SIG-M5 (cell line): ENCODE results near the gene ADSS1.

Source experiments
- DNase-seq: peaks from one replicate; lab custom pipeline; 2025; lab: John Stamatoyannopoulos, UW

ADSS1 gene

DNA sequence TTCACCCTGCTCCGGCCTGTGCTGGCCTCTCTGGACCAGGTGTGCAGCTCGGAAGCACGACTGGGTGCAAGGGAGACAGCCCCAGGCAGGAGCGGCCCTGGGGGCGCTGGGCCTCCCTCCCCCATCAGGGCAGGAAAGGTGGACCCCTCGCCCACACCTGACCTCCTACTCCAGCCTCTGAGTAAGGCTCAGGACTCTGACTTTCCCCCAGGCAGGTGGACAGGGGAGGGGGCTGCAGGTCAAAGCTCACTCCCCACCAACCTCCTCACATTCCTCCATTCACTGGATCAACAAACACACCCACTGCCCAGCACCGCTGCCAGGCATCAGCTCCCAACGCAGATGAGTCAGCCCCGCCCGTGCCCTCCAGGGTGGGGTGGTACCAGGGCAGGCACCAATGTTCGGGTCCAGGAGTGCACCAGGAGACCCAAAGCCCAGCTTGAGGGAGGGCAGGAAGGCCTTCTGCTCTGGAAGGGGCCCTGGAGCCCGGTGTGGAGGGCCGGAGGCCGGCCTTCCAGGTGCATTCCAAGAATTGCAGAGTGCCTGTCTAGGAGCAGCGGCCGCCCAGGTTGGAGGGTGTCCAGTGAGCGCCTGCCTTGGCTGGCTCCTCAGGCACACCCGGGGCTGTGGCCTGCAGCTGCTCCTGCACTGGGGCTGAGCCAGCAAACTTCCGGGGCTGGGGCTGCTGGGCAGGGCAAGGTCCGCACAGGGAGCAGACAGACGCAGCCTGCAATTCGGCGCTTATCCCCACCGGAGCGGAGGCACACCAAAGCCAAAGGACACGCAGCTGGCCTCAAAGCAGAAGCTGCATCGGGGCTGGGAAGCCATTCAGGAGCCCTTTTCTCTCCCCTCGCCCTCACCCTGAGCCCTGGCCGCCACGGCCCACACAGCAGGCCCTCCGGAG is 36.2 kb upstream of the ADSS1 start:
- DNase-seq: no peak

DNA sequence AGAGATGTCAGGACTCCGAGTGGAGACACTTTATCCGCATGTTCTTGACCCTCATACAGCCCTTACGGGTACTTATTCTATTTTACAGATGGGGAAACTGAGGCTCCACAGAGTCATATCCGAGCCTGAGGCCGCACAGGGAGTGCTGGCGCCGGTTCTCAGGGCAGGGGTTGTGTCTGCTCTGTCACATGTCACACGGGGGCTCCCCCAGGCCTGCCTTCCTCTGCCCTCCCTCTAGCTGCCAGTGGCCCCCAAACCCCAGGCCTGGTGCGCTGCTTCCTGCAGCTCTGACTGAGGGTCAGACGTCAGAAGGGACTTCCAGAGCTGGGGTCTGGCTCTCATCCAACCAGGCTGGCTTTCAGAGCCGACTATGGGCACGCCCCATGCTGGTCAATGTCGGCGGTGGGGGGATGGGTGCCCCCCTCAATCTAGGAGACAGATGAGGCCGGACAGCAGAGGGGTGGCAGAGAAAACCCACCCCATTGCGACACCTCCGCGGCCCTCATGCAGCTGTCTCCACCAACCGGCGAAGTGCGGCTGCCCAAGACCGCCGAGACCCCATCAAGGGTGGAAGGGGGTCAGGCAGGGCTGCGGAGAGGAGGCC is 35.4 kb upstream of the ADSS1 start:
- no peak for DNase-seq

DNA sequence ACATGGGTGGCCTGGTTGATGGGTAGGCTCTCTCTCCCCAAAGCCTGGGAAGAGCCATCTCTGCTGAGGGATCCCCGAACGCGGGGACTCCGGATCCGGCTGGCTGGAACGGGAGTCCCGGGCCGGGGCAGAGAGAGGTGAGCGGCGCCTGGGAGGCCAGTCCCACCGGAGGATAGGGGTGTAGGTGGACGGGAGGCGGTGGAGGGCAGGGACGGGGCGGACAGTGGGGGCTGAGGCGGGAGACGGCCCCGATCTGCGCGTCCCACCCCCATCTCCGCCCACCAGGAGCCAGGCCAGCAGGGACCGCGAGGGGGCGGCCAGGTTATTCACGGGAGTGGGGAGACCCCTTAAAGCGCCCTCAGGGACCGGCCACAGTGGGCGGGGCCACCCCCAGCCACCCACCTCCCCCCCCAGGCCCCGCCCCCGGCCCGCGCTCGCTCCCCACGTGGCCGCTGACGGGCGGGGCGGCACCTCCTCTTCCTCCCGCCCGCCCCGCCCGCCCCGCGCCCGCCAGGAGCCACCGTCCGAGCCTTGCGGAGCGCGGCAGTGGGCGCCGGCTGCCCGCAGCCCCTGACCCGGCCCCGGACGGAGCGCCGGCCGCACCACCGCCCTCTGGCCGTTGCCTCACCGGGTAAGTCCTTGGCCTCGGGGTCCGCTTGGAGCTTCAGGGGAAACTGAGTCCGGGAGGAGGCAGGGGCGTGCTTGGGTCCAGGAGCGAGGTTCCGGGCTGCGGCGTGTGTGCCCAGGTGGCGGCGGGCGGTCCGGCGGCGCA is 34.7 kb upstream of the ADSS1 start, which contains the start of gene INF2:
Gene INF2, plus strand, starts transcription at position 510 of the 772 bp plus-strand sequence. CDS start 11,748 bp downstream, outside the sequence.
- no peak for DNase-seq

DNA sequence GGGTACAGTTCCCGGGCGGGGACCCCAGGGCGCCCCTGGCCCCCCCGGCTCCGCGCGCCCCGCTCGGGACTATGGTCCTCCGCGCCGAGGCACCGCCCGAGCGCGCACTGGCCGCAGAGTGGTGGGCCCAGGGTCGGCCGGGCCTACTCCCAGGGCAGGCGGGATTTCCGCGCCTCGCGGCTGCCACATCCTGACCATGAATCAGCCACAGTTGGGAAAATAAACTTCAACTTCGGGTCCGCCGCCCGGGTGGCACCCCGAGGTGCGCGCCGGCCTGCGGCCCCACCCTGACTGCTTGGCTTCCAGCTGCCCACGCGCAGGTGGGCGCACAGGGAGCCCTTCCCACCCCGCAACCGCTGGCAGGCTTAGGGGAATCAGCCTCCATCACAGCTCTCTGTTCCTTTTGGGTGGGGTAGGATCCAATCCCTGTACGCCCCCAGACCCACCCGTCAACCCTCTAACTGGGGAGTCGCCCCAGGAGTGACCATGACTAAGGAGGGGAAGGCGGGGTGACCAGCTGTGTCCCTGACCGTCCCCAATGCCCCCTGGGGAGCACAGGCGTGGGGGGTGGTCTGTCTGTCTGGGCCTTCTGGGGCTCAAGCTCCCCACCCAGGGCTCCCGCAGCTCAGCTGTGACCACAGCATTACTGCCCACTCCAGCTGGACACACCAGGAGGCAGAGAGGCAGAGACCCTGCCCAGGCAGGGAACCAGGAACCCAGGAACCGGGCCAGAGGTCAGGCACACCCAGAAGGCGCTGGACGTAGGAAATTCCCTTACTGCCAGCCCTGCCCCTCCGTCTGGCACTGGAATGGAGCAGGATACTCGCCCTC is 33.9 kb upstream of the ADSS1 start:
- DNase-seq: no peak

DNA sequence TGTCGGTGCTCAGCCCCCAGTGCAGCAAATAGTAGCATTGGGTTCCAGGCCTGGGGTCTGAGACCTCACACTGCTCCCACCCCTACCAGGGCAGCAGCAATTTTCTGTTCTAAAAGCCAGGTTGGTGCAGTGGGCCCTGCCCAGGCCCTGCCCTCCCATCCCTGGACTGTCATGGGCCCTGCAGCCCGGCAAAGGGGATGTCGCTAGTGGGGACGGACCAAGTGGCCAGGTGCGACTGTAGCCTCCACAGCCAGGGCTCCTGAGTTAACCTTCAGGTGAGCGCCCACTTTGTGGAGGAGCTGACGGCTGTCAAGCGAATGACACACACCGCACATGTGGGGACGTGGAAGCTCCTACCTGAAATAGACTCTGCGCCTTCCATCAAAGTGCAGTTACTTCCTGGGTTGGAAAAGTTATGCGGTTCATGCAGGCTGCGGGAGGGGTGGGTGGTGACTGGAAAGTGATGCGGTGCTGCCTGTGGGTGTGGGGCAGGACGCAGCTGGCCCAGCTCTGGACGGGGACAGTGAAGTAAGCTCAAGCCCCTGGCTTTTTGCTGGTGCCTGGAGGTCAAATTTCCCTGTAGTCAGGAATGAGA is 33.1 kb upstream of the ADSS1 start:
- DNase-seq: no peak

DNA sequence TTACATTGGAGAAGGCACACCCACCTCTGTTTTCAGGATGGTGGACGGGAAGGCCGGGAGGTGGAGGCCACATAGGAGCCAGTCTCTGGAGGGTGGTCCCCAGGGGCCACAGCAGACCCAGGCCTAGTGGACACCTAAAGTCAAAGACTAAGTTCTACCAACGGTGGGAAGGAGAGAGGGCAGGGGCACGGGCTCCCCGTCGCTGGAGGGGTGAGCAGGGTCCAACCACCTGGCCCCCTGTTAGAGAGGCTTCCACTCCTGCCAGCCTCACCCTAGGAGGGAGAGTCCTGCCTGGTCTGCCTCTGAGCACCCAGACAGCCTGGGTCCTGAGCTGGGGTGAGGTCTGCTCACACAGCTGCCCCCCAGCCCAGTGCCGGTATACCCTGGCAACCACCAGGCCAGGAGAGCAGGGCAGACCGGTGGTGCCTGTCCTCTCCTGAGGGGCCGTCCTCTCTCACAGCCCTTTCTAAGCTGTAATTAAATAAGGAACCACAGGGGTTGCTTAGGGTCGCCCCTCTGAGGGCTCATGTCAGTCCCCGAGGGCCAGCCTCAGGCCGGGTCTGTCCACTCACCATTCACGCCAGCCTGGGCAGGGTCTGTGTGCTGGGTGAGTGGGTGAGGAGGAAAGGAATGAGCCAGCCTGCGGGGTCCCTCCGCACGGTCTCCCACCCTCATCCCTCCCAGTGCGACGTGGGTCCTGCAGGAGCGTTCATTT is 32.3 kb upstream of the ADSS1 start:
- DNase-seq: no peak

DNA sequence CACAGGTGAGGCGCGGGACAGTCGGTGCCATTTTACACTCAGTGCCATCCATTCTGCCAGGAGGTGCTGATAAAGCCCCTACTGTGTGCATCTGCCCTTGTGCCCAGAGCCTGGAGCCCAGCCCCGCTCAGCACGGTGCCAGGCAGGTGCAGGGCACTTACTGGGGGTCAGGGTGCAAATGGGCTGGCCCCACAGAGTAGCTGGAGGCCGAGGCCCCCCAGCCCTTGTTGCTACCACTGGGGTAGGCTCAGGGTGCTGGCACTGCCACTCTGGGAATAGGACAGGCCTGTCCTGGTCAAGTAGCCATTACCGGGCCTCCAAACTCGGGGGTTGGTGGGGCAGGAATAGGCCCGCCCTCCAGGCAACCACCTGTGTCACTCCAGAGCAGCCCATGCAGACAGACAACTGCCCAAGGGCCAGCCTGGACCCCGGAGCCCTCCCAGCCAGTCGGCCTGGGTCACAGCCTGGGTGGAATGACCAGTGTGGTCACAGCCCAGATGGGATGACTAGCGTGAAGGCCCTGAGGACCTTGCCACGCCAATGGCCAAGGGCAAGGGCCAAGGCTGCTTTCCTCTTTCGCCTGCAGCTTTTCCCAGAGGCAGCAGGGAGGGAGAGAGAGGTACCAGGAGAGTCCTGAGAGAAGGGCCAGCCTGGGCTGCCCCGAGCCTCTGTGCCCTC is 31.6 kb upstream of the ADSS1 start:
- no peak for DNase-seq

DNA sequence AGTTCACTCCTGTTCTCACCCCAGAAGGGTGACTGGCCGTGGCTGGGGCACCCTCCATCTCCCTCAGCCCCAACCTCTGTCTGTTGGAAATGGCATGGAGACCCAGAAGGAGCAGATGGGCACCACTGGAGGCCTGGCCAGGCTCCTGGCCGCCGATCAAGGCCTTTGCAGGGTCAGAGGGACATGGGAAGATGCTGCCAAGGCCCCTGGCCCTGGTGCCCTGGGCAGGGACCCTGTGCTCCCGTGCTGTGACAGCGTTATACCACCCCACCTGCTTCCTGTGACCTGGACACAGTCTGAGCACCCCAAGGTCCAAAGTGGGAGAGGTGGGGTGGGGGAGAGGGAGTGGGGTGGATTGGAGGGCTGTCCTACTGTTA is 31.1 kb upstream of the ADSS1 start:
- no peak for DNase-seq

DNA sequence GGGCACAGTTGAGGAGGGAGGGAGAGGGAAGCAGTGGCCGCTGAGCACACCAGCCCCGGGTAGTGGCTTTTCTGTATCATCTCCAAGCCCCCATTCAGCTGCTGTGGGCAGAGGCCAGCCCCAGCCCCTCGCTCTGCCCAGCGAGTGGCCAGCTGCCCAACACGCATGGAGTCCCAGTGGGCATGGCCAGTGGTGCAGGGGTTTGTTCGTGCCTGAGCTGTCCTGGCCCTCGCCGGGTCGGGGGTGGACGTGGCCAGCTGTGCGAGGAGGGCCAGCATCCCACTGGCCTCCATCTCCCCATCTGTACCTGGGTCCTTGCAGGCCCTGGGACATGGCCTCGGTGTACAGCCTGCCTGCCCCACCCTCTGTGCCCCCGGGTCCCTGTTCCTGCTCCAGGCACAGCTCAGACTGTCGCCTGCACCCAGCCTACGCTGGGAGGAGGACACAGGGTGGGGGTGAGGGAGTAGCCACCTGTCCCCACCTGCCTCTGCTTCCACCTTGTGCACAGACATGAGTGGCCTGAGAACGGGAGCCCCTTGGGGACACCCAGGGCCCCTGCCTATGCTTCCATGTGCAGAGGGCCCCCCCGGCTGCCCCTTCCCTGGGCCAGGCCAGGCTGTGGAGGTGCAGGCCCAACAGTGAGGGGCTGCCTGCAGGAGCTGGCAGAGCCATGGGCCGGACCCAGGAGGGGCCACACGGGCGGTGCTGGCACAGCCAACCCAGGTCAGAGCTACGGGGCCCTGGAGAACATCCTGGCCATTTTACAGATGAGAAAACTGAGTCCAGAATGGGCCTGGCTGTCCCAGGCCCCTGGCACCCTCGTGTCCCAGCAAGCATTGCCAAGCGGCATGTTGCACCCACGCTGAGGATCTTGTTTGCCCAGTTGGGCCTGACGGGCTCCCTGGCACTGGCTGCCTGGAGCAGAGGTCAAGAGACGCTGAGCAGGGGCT is 30.3 kb upstream of the ADSS1 start:
- DNase-seq: no peak

DNA sequence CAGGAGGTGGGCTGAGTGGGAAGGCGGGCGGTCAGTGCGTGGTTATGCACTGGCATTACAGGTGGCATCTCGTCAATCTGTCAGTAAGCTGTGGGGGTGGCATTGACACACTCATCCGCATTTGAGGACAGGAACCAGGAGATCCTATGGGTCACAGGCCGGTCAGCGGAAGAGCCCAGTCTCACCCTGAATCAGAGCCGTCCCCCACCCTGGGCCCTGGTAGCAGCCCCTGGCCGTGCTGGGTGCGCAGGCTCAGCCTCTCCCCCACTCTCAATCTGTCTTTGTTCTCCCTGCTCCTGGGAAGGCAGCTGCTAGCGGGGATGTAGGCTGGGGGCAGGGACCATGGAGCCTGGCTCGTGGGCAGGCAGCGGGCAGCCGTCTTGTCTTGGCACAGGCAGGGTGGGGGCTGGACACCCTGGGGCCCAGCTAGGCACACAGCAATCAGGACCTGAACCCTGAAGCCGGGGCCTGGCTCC is 29.5 kb upstream of the ADSS1 start:
- DNase-seq: no peak

DNA sequence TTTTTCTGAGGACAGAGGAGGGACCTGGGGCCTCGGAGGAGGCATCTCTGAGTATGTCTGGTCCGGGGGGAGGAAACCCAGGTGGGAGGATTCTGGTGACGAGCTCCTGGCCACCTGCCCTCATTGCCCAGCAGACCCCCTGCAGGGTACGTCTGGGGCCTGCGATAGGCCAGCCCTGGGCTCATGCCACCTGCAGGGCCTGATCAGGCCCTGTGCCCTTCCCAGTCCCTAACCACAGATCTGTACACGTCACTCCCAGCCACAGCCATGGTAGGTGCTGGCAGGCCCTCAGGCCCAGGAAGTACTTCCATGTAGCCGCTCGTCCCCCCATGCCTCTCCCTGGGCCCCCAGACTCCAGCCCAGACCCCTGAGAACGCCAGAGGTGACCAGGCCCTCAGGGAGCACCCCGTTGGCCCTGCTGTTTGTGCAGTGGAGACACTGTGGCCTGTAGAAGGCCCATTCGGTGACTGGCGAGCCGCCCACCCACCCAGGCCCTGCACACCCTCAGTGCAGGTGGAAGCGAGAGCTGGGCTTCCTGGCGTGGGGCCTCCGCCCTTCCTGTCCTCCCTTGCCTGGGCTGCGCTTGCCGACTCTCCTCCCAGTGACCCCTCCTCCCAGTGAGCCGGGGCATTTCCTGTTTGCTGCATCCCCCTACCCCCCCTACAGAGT is 28.9 kb upstream of the ADSS1 start:
- no peak for DNase-seq

DNA sequence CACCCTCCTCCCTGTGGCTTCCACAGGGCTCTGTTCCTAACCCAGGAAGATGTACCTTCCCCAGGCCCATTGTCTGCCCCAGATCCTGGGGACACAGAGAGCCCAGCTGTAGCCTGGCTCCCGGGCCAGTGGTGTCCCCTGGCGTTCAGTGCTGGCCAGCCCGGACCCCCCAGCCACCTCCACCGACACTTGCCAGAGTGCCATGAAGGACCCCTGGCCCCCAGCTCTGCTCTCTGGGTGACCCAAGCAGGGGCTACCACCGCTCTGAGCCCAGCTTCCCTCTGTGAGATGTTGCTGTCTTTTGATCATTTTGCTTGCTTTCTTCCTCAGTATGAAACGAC is 28.4 kb upstream of the ADSS1 start:
- DNase-seq: no peak

DNA sequence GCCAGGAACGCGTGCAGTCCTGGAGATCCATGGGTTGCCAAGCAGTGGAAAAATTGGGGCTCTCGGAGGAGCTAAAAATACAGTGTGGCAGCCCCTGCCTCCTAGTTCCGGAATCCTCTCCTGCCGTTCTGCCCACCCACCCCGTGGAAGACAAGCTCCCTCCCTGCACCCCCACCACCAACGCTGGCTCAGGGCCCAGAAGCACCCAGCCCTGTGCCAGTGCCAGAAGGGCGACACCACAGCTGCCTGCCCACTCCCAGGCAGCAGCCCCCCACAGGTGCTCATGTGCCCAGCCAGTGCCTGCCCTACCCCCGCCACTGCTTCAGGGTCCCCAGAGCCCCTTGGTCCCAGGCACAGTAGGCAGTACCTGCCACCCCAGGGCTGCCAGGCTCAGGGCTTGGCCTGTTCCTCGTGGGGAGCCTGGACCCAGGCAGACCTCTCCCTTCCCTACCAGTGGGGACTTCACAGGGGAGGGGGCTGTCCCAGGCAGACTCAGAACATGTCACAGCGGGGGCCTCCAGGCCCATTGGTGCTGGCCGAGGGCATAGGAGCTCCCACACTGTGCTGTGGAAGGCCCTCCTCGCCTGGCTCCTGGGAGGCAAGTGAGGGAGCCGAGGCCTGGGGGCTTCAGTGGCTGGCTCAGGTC is 27.2 kb upstream of the ADSS1 start:
- DNase-seq: no peak

DNA sequence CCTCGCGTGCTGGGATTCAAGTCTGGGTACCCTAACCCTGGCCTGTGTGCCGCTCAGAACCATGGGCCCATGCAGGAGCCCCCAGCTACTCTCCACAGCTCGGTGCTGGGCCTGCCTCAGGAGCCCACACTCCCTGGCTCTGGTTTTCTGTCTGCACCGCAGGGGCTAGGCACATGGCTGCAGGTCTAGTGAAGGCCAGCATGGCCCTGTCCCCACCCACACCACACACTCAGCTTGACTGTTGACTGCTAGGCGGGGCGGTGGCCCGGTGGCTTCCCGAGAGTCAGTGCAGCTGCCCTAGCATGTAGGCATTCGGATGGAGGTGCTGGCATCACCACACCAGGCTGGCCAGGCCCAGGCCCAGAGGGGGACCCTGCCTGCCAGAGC is 26.7 kb upstream of the ADSS1 start:
- no peak for DNase-seq

DNA sequence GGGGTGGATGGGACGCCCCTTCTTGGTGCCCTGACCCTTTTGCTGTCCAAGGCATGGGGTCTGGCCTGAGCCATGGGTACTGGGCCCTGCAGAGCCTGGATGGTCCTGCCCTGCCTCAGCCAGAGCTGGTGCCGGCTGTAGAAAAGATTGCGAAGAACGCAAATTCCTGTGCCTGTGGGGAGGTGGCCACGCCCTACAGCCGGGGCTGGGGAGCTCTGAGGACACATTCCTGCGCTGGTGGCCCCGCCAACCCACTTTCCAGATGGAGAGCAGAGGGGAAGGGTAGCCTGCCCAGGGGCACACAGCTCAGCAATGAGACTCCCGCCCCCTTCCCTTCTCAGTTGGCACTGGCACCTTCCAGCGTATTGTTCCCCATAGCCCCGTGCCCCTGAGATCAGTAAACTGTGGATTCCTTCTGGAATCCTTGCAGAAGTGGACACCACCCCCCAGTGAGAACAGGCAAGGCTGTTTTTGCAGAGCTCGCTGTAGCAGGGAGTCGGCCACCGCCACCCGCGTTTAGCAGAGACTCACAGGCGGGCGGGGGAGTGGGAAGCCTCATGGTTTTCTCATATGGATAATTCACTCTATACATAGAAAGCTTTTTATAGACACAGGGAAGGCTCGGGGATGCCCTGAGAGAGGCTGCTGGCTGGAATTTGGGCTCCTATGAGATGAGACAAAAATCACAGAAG is 26.0 kb upstream of the ADSS1 start:
- no peak for DNase-seq

DNA sequence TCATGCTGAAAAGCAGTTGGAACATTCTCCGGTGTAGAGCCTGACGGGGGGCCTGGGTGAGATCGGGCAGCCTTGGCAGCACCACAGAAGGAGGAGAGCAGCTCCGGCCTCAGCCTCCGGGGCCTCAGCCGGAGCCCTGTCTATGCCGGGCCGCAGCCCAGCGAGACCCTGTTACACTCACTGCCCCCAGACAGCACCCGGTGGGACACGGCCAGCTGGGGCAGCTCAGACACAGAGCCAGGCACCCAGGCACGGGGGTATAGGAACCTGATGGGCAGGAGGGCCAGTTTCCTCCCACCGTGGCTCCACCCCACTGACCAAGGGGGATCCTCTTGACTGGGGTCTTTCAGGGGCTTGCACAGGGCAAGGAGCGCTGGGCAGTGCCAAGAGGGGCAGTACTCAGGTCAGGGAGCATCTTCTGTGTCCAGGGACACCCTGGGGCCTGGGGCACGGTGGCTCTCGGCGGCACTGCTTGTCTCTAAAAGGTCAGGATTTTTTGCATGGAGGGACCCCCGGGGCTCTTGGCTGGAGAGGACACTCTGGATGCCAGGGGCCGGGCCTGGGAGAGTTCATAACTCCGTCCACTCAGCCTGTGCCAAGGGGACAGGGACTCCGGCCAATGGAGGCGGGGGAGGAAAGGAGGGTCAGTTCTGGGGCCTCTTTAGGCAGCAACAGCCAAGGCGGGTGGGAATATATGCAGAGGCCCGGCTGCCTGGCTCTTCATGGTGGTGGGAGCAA is 25.2 kb upstream of the ADSS1 start:
- no peak for DNase-seq

DNA sequence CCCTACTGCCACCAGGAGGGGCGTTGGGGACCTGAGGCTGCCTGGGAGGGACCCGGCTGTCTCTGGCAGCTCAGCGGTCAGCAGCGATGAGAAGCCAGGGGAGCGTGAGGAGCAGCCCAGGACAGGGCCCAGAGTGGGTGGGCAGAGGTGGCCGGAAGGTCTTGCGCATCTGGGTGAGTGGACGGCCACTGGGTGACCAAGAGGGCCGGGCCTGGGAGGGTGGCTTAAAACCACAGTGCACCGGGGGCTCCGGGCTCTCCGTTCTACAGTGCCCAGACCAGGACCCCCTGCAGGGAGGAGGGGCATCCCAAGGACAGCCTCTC is 24.6 kb upstream of the ADSS1 start:
- no peak for DNase-seq
